GM12878 (cell line): ENCODE measurements around the gene SECISBP2. TPM values are rescaled to one million over a fixed set of nuclear protein-coding genes. Genes with fewer than 3 reads are reported as not detected.

Source experiments
- ATAC-seq: fragments of 200-7000 bp; cut with Tn5 transposase; 3 replicates; pipeline ENCODE4 v1.9.1; 2020; ENCODE audit warnings: mild to moderate bottlenecking, moderate library complexity
- BruUV-seq: library from RNA; stranded (reverse); fragments of 400-500 nt; replicated peaks from 2 replicates; lab custom pipeline; 2021; lab: Mats Ljungman, UMichigan
- CTCF ChIA-PET: fragments of 300-600 bp; sonication (Branson Sonifier 250); formaldehyde crosslinking; extraction: SDS; loops from one replicate; lab custom pipeline; 2021; ENCODE audit warnings: inconsistent platforms; lab: Yijun Ruan, JAX
- POLR2A ChIA-PET: fragments of 350-600 bp; formaldehyde crosslinking; extraction: SDS; loops from one replicate; lab custom pipeline; 2021; ENCODE audit warnings: inconsistent platforms; lab: Charles Lee
- RAD21 ChIA-PET: fragments of 300-600 bp; sonication (Branson Sonifier 250); formaldehyde crosslinking; loops from one replicate; lab custom pipeline; 2023; ENCODE audit warnings: antibody characterized with exemption; ENCODE audit not compliant: unreplicated experiment; lab: Charles Lee
- SMC1A ChIA-PET: fragments of 300-600 bp; sonication (Branson Sonifier 250); formaldehyde crosslinking; loops from one replicate; lab custom pipeline; 2023; ENCODE audit not compliant: unreplicated experiment, uncharacterized antibody; lab: Charles Lee
- DNase-seq: peaks from one replicate; pipeline ENCODE4 v3.0.0-alpha.2; 2011; ENCODE audit warnings: low read depth, low spot score
- FAIRE-seq: peaks from 3 replicates; lab custom pipeline; 2011; peaks lifted over from hg19 to GRCh38; lab: Jason Lieb, UNC
- H2AFZ ChIP-seq: 2 replicates; pipeline ENCODE4 v1.6.0; 2011; ENCODE audit warnings: low read depth, low read length, control low read depth; ENCODE audit not compliant: control insufficient read depth
- H3K27ac ChIP-seq: 2 replicates; pipeline ENCODE4 v1.5.1; 2011; ENCODE audit warnings: control low read depth; ENCODE audit not compliant: control insufficient read depth, insufficient read depth
- H3K27me3 ChIP-seq, 2 experiments: replicated peaks in 1 of 2; 2 replicates each; pipeline versions ENCODE4 v1.6.0 to v1.6.1; 2011; ENCODE audit warnings: low read length in 1 of 2; ENCODE audit not compliant: control insufficient read depth in 2 of 2, insufficient read depth in 2 of 2
- H3K36me3 ChIP-seq, 2 experiments: 2 replicates each; pipeline ENCODE4 v1.5.1; 2011; ENCODE audit warnings: low read length in 1 of 2; ENCODE audit not compliant: control insufficient read depth in 2 of 2, insufficient read depth in 2 of 2
- H3K4me1 ChIP-seq: 2 replicates; pipeline ENCODE4 v1.6.1; 2011; ENCODE audit warnings: mild to moderate bottlenecking, low read length, moderate library complexity, mixed read lengths; ENCODE audit not compliant: control insufficient read depth, insufficient read depth
- H3K4me2 ChIP-seq: 2 replicates; pipeline ENCODE4 v1.6.0; 2011; ENCODE audit warnings: control low read depth; ENCODE audit not compliant: control insufficient read depth, insufficient read depth
- H3K4me3 ChIP-seq: fragments of 200-600 bp; sonication (generic); 2 replicates; pipeline ENCODE4 v1.5.1; 2016
- H3K79me2 ChIP-seq: 2 replicates; pipeline ENCODE4 v1.6.0; 2011; ENCODE audit warnings: low read length; ENCODE audit not compliant: control insufficient read depth, insufficient read depth
- H3K9ac ChIP-seq: 2 replicates; pipeline ENCODE4 v1.8.0; 2011; ENCODE audit warnings: low read length, control low read depth, mixed read lengths; ENCODE audit not compliant: control insufficient read depth, insufficient read depth
- H3K9me3 ChIP-seq: replicated peaks from 3 replicates; pipeline ENCODE4 v1.5.1; 2011; ENCODE audit warnings: mild to moderate bottlenecking, low read length; ENCODE audit not compliant: control insufficient read depth, insufficient read depth
- H4K20me1 ChIP-seq: 2 replicates; pipeline ENCODE4 v1.6.0; 2011; ENCODE audit not compliant: control insufficient read depth, insufficient read depth
- CEBPB ChIP-seq, 2 experiments: fragments of 150-350 bp in 1 of 2; IDR thresholded peaks; 2 replicates each; pipeline ENCODE4 v1.6.1; 2012 to 2014; ENCODE audit warnings: low read depth in 2 of 2, low read length in 2 of 2, borderline replicate concordance in 1 of 2, inconsistent platforms in 1 of 2
- FOXK2 ChIP-seq: fragments of 450-650 bp; IDR thresholded peaks from 2 replicates; pipeline ENCODE4 v1.6.1; 2017; ENCODE audit warnings: mild to moderate bottlenecking, moderate library complexity
- FOXM1 ChIP-seq: IDR thresholded peaks from 2 replicates; pipeline ENCODE4 v1.6.1; 2012; ENCODE audit warnings: low read depth, mild to moderate bottlenecking, inconsistent platforms, low read length, moderate library complexity
- IKZF1 ChIP-seq: fragments of 450-650 bp; conservative IDR thresholded peaks from 2 replicates; pipeline ENCODE4 v1.6.1; 2017; ENCODE audit warnings: antibody characterized with exemption, mild to moderate bottlenecking
- JUNB ChIP-seq: IDR thresholded peaks from 2 replicates; pipeline ENCODE4 v1.6.1; 2016; ENCODE audit warnings: antibody characterized with exemption, mild to moderate bottlenecking
- NBN ChIP-seq: fragments of 450-650 bp; IDR thresholded peaks from 2 replicates; pipeline ENCODE4 v1.6.1; 2016
- NFYA ChIP-seq: IDR thresholded peaks from 2 replicates; pipeline ENCODE4 v1.6.1; 2011; ENCODE audit warnings: low read depth, mild to moderate bottlenecking, low read length, improper control_type of control experiment, borderline replicate concordance
- TBL1XR1 ChIP-seq: IDR thresholded peaks from 2 replicates; pipeline ENCODE4 v1.6.1; 2012; ENCODE audit warnings: low read depth, low read length, improper control_type of control experiment
- ZBED1 ChIP-seq: IDR thresholded peaks from 2 replicates; pipeline ENCODE4 v1.6.1; 2016; ENCODE audit warnings: borderline replicate concordance
- whole genome bisulfite sequencing: methylation state at CpG from one replicate; pipeline ENCODE4 v1.1.6; 2016; ENCODE audit warnings: low lambda C conversion rate; ENCODE audit not compliant: insufficient replicate concordance, insufficient coverage; ENCODE audit errors: missing lambda C conversion rate; 5-methylcytosine and 5-hydroxymethylcytosine counted together
- in situ Hi-C: fragments of 300-500 bp; cut with MboI; formaldehyde crosslinking; loops from 9 replicates; pipeline ENCODE4 v1.14.3; 2018; ENCODE audit warnings: mixed read lengths
- intact Hi-C: fragments of 100-400 bp; cut with micrococcal nuclease; formaldehyde crosslinking; loops from one replicate; pipeline ENCODE4 v1.14.2; 2022; ENCODE audit not compliant: unreplicated experiment
- polyA plus RNA-seq, 11 experiments: library from polyadenylated mRNA; depleted of rRNA in 4 of 11; unstranded in 6 of 11; stranded (reverse) in 5 of 11; fragments of >200 nt; fragmentation: Nextera tagmentation in 4 of 11; fragmentation: Illumina TruSeq in 1 of 11; extraction: Ambion mirVana in 4 of 11; extraction: Trizol in 1 of 11; gene quantifications; 1 replicate in 1 of 11; 2 replicates in 10 of 11; pipeline versions ENCODE4 v1.2.1 to v1.2.3, GENCODE V29; 2011 to 2016; ENCODE audit warnings: inconsistent platforms in 2 of 11, missing spikeins in 2 of 11, low read depth in 1 of 11
- total RNA-seq, 4 experiments: library from RNA; depleted of rRNA in 3 of 4; stranded (reverse); fragments of >200 nt in 3 of 4; fragmentation: Illumina TruSeq in 1 of 4; extraction: Trizol in 1 of 4; gene quantifications; 2 replicates each; pipeline versions ENCODE4 v1.2.1 to v1.2.3, GENCODE V29; 2013 to 2021
- TF ChIP-seq, protein P1 (sequence below): fragments of 150-350 bp; IDR thresholded peaks from 2 replicates; pipeline ENCODE4 v1.6.1; 2014; ENCODE audit warnings: mild to moderate bottlenecking, low read depth, low read length
- TF ChIP-seq, protein P2 (sequence below): fragments of 450-650 bp; IDR thresholded peaks from 2 replicates; pipeline ENCODE4 v1.6.1; 2017; ENCODE audit warnings: mild to moderate bottlenecking, moderate library complexity

SECISBP2 gene
- total and polyA plus RNA-seq, 10 of the 15 experiments (the other 5 are each of a cell fraction or from before 2014, with no cell fraction given) = 4.6 to 50.5 (median 31.9) TPM

DNA sequence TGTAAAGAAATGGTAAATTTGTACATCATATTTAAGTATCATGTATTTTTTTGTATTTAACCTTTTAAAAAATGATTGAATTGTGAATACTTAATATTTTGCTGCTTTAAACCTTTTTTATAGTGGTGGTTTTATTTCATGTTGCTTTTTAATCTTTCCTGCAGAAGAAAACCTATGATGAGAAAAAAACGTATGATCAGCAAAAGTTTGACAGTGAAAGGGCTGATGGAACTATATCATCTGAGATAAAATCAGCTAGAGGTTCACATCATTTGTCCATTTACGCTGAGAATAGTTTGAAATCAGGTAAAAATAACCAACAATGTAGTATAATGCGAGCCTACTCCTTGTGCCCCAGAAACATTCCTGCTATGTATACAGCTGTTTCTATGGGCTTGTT lies 7.4 kb downstream of the SECISBP2 start:
- in situ Hi-C loops = no loop called here
- CTCF ChIA-PET = interaction anchor here (1.1 to 2.2 kb wide), 3 partner anchors 14 to 223 kb away, joined by 3 to 11 read pairs (median 5); no protein-coding TSS in a partner anchor
- no peak overlapping the region for H2AFZ ChIP-seq
- no peak for DNase-seq
- H3K36me3 ChIP-seq = peaks cover 3 to 25% of the 10 kb centered on the region in 2 experiments; a peak in 3 of 4 replicates
- H3K4me2 ChIP-seq = no peak overlapping the region
- RAD21 ChIA-PET = interaction anchor here (1.4 kb wide), 1 partner anchor 223 kb away, joined by 6 read pairs; no protein-coding TSS in a partner anchor
- POLR2A ChIA-PET = interaction anchor here (2.0 kb wide), 1 partner anchor 8 kb away, joined by 6 read pairs; no protein-coding TSS in a partner anchor
- no peaks in the 10 kb centered on the region for H3K27me3 ChIP-seq
- ATAC-seq = no peak
- no peaks in the 10 kb centered on the region for H3K9me3 ChIP-seq
- no peaks in the 10 kb centered on the region for H4K20me1 ChIP-seq
- no TSS peak for BruUV-seq
- peaks cover 27% of the 10 kb centered on the region for H3K79me2 ChIP-seq
- H3K27ac ChIP-seq = no peak overlapping the region
- H3K4me1 ChIP-seq = no peaks in the 10 kb centered on the region
- no peak for FAIRE-seq
- no peak overlapping the region for H3K4me3 ChIP-seq
- SMC1A ChIA-PET = interaction anchor here (1.0 to 4.8 kb wide), 5 partner anchors 10 to 239 kb away, joined by 3 to 20 read pairs (median 4); no protein-coding TSS in a partner anchor
- intact Hi-C loops = no loop called here
- TF ChIP-seq NBN (no peak), IKZF1 (no peak)
- H3K9ac ChIP-seq = no peak overlapping the region
- WGBS = 95% methylated on average over 3 of the region's 3 CpGs

DNA sequence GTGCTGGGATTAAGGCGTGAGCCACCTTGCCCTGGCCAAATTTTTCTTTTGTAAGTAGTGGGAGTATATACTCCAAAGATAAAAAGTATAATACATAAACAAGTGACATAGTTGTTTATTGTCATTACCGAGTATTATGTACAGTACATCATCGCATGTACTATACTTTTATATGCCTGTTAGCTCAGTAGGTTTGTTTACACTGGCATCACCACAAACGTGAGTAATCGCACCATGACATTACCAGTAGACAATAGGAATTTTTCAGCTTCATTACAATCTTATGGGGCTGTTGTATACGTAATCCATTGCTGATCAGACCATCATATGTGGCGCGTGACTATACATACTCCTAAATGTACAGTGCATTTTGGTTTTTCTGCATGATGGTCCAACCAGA lies 9.8 kb downstream of the SECISBP2 start:
- no TSS peak for BruUV-seq
- RAD21 ChIA-PET = interaction anchor here (1.5 kb wide), 1 partner anchor 221 kb away, joined by 3 read pairs; no protein-coding TSS in a partner anchor
- no peak for ATAC-seq

More for the DNA sequence above, 9.8 kb downstream of the SECISBP2 start:
- Histone ChIP-seq H3K4me2 (no peak overlapping the region), H3K4me3 (no peak overlapping the region), H3K9ac (no peak overlapping the region), H4K20me1 (no peaks in the 10 kb centered on the region), H3K4me1 (no peaks in the 10 kb centered on the region), H3K9me3 (no peaks in the 10 kb centered on the region), H3K79me2 (peaks cover 7% of the 10 kb centered on the region), H3K36me3 (peaks cover 3 to 29% of the 10 kb centered on the region in 2 experiments; a peak in 3 of 4 replicates), H3K27ac (no peak overlapping the region), H3K27me3 (no peaks in the 10 kb centered on the region), H2AFZ (no peak overlapping the region)
- CTCF ChIA-PET = no interaction called here
- SMC1A ChIA-PET = interaction anchor here (1.1 to 4.8 kb wide), 2 partner anchors 12 to 14 kb away, joined by 4 to 20 read pairs; no protein-coding TSS in a partner anchor
- in situ Hi-C loops = no loop called here
- intact Hi-C loops = no loop called here
- no peak for DNase-seq
- POLR2A ChIA-PET = no interaction called here
- TF ChIP-seq, protein P1, sequence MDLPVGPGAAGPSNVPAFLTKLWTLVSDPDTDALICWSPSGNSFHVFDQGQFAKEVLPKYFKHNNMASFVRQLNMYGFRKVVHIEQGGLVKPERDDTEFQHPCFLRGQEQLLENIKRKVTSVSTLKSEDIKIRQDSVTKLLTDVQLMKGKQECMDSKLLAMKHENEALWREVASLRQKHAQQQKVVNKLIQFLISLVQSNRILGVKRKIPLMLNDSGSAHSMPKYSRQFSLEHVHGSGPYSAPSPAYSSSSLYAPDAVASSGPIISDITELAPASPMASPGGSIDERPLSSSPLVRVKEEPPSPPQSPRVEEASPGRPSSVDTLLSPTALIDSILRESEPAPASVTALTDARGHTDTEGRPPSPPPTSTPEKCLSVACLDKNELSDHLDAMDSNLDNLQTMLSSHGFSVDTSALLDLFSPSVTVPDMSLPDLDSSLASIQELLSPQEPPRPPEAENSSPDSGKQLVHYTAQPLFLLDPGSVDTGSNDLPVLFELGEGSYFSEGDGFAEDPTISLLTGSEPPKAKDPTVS = no peak
- TF ChIP-seq JUNB = no peak
- no peak for TF ChIP-seq TBL1XR1
- no peak for TF ChIP-seq ZBED1
- no peak for TF ChIP-seq FOXK2
- TF ChIP-seq, protein P2, sequence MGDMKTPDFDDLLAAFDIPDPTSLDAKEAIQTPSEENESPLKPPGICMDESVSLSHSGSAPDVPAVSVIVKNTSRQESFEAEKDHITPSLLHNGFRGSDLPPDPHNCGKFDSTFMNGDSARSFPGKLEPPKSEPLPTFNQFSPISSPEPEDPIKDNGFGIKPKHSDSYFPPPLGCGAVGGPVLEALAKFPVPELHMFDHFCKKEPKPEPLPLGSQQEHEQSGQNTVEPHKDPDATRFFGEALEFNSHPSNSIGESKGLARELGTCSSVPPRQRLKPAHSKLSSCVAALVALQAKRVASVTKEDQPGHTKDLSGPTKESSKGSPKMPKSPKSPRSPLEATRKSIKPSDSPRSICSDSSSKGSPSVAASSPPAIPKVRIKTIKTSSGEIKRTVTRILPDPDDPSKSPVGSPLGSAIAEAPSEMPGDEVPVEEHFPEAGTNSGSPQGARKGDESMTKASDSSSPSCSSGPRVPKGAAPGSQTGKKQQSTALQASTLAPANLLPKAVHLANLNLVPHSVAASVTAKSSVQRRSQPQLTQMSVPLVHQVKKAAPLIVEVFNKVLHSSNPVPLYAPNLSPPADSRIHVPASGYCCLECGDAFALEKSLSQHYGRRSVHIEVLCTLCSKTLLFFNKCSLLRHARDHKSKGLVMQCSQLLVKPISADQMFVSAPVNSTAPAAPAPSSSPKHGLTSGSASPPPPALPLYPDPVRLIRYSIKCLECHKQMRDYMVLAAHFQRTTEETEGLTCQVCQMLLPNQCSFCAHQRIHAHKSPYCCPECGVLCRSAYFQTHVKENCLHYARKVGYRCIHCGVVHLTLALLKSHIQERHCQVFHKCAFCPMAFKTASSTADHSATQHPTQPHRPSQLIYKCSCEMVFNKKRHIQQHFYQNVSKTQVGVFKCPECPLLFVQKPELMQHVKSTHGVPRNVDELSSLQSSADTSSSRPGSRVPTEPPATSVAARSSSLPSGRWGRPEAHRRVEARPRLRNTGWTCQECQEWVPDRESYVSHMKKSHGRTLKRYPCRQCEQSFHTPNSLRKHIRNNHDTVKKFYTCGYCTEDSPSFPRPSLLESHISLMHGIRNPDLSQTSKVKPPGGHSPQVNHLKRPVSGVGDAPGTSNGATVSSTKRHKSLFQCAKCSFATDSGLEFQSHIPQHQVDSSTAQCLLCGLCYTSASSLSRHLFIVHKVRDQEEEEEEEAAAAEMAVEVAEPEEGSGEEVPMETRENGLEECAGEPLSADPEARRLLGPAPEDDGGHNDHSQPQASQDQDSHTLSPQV = no peak
- TF ChIP-seq FOXM1 = no peak
- TF ChIP-seq NFYA = no peak
- no peak for TF ChIP-seq CEBPB (IDR thresholded peaks at IDR 0.05; ENCODE audit: borderline replicate concordance in 1 of 2, low read depth in 2 of 2, low read length in 2 of 2)
- no peak for FAIRE-seq
- WGBS = 86% methylated on average over 8 of the region's 8 CpGs
